ENCODE measurements around the gene SLC35F3.
"Not testable (repeated sequence)": the region's sequence is repeated elsewhere in the genome, so short reads cannot be mapped to it uniquely, and the experiment has no call there.

SLC35F3 gene

DNA sequence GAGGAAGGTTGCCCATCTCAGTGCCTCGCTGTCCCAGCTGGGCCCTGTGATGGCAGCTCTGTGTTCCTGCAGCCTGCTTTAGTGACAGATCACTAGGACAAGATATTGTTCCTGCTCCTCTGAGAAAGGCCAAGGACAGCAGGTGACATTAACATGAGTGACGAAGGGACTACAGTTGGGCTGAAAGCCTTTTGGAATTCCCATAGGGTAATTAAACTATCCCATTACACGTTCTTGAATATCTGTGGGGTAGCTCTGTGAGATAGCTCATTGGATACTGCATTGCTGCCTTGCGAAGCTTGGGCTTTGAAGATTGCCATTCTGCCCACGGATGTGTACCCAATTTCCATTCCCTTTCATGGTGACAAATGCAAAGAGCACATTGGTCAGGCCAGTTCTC is 390.6 kb downstream of the SLC35F3 start:
- no peaks in the 10 kb centered on the region for H3K4me1 ChIP-seq (ENCODE audit: control insufficient read depth in 1 of 2, insufficient read depth in 1 of 2, low read depth in 1 of 2, low read length in 1 of 2)
- TF ChIP-seq, protein P1, sequence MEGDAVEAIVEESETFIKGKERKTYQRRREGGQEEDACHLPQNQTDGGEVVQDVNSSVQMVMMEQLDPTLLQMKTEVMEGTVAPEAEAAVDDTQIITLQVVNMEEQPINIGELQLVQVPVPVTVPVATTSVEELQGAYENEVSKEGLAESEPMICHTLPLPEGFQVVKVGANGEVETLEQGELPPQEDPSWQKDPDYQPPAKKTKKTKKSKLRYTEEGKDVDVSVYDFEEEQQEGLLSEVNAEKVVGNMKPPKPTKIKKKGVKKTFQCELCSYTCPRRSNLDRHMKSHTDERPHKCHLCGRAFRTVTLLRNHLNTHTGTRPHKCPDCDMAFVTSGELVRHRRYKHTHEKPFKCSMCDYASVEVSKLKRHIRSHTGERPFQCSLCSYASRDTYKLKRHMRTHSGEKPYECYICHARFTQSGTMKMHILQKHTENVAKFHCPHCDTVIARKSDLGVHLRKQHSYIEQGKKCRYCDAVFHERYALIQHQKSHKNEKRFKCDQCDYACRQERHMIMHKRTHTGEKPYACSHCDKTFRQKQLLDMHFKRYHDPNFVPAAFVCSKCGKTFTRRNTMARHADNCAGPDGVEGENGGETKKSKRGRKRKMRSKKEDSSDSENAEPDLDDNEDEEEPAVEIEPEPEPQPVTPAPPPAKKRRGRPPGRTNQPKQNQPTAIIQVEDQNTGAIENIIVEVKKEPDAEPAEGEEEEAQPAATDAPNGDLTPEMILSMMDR (IDR thresholded peaks at IDR 0.05), result no peak
- no peak overlapping the region for H3K27ac ChIP-seq
- H3K4me3 ChIP-seq (ENCODE audit: low read depth in 1 of 2, low read length in 1 of 2), result no peak overlapping the region
- H3K9me3 ChIP-seq, result no peaks in the 10 kb centered on the region
- no peaks in the 10 kb centered on the region for H3K36me3 ChIP-seq
- peaks cover 30% of the 10 kb centered on the region for H3K27me3 ChIP-seq

GRCh38 chr1:234295626-234296025 is 391.1 kb downstream of the SLC35F3 start:
- Histone ChIP-seq H3K9me3 (no peaks in the 10 kb centered on the region), H3K27ac (no peak overlapping the region), H3K4me1 (ENCODE audit: control insufficient read depth in 1 of 2, insufficient read depth in 1 of 2, low read depth in 1 of 2, low read length in 1 of 2) (no peaks in the 10 kb centered on the region), H3K27me3 (peaks cover 30% of the 10 kb centered on the region), H3K4me3 (ENCODE audit: low read depth in 1 of 2, low read length in 1 of 2) (no peak overlapping the region), H3K36me3 (no peaks in the 10 kb centered on the region)
- TF ChIP-seq, protein P1 (IDR thresholded peaks at IDR 0.05), result no peak

DNA sequence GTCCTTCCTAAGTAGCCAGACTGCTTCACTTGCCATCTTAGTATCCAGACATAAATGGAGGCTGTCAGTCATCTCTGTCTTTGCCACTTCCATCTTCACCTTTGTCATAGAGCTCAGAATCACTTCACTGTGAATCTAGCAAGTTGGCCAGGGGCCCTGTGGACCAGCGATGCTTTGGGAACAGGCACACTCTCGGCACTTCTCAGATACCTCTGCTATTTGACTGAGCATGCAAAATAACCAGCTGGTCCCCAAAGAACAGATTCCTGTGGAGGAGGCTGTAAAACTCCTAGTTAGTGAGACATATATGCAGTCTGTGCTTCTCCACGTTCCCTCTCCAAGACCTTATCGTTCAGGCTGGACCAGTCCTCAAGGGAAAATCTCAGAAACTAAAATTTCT is 392.0 kb downstream of the SLC35F3 start:
- Histone ChIP-seq H3K36me3 (no peaks in the 10 kb centered on the region), H3K4me3 (ENCODE audit: low read depth in 1 of 2, low read length in 1 of 2) (no peak overlapping the region), H3K27me3 (peaks cover 30% of the 10 kb centered on the region), H3K27ac (no peak overlapping the region), H3K9me3 (no peaks in the 10 kb centered on the region), H3K4me1 (ENCODE audit: control insufficient read depth in 1 of 2, insufficient read depth in 1 of 2, low read depth in 1 of 2, low read length in 1 of 2) (no peaks in the 10 kb centered on the region)
- TF ChIP-seq, protein P1 (IDR thresholded peaks at IDR 0.05), result no peak

GRCh38 chr1:234297668-234298067 is 393.2 kb downstream of the SLC35F3 start:
- Histone ChIP-seq H3K27ac (no peak overlapping the region), H3K36me3 (no peaks in the 10 kb centered on the region), H3K4me1 (ENCODE audit: control insufficient read depth in 1 of 2, insufficient read depth in 1 of 2, low read depth in 1 of 2, low read length in 1 of 2) (peaks cover 3 to 6% of the 10 kb centered on the region in 2 experiments), H3K4me3 (ENCODE audit: low read depth in 1 of 2, low read length in 1 of 2) (no peak overlapping the region), H3K27me3 (peaks cover 30% of the 10 kb centered on the region), H3K9me3 (no peaks in the 10 kb centered on the region)
- TF ChIP-seq, protein P1 (IDR thresholded peaks at IDR 0.05), result no peak

GRCh38 chr1:234300096-234300495 is 395.6 kb downstream of the SLC35F3 start:
- H3K9me3 ChIP-seq, result no peaks in the 10 kb centered on the region
- TF ChIP-seq, protein P1 (IDR thresholded peaks at IDR 0.05), result no peak
- H3K27ac ChIP-seq, result no peak overlapping the region

GRCh38 chr1:234301663-234302062 is 397.2 kb downstream of the SLC35F3 start:
- H3K36me3 ChIP-seq; H3K9me3 ChIP-seq; H3K4me3 ChIP-seq (ENCODE audit: low read depth in 1 of 2, low read length in 1 of 2); H3K27me3 ChIP-seq; H3K27ac ChIP-seq: not testable (repeated sequence)
- H3K4me1 ChIP-seq (ENCODE audit: control insufficient read depth in 1 of 2, insufficient read depth in 1 of 2, low read depth in 1 of 2, low read length in 1 of 2), result peaks cover 5 to 13% of the 10 kb centered on the region in 2 experiments

More at GRCh38 chr1:234300096-234300495, 395.6 kb downstream of the SLC35F3 start:
- peaks cover 18% of the 10 kb centered on the region for H3K27me3 ChIP-seq
- no peaks in the 10 kb centered on the region for H3K36me3 ChIP-seq
- peaks cover 5 to 13% of the 10 kb centered on the region in 2 experiments for H3K4me1 ChIP-seq (ENCODE audit: control insufficient read depth in 1 of 2, insufficient read depth in 1 of 2, low read depth in 1 of 2, low read length in 1 of 2)
- no peak overlapping the region for H3K4me3 ChIP-seq (ENCODE audit: low read depth in 1 of 2, low read length in 1 of 2)
